Amniotic stem cell (primary cell): ENCODE results near the gene C19orf12.

ENCODE experiments used
- DNase-seq: peaks from one replicate; lab custom pipeline; 2025; lab: John Stamatoyannopoulos, UW

Gene C19orf12

DNA sequence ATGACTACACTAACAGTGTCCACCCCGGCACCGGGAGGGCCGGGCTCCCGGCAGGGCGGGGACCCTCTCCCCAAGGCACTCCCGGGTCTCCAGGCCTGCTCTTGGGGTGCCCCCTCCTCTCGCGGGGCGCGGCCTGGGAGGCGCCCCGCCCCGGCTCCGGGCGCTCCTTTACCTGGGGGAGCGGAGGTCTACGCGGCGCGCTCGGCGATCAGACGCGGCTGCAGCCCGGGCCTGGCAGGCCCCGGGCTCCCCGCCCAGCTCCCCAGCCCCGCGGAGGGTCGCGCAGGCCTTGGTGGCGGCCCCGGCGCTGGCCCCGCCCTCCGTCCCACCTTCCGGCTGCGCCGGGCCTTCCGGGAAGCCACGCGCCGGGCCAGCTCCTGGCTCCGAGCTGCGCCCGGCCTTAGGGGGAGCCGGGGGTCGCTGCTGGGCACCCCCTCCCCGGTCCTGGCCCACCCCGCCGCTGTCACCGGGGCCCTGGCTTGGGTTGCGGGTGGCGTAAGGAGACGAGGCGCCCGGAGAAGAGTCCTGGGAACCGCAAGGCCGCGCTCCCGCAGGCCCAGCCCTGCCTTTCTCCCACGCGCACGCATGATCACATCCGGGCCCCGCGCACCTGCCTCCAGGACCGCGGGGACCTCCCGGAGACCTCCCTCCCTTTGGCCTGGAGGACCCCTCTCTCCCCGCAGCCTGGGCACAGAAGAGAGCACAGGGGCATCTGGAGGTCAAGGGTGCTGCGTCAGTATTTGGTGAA lies at the start of gene C19orf12:
C19orf12 (minus strand) TSS at position 309 of the 748 bp plus-strand sequence. CDS start 6,848 bp downstream, outside the sequence.
- no peak for DNase-seq

DNA sequence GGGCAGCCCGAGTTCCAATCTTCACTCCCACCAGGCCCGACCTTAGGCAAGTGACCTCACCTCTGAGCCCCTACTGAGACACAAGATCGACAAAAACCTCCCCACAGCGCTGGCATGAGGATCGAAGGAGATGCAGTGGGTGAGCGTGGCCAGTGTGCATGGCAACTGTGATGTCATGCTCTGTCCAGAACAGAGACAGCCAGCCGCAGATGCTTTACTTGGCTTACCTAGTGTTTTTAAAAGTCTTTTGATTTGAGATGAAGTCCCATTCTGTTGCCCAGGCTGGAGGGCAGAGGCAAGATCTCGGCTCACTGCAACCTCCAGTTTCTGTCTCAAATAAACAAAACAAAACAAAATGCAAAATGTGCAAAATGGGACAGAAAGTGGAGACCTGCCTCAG lies 49.3 kb upstream of the C19orf12 start:
- DNase-seq = no peak

DNA sequence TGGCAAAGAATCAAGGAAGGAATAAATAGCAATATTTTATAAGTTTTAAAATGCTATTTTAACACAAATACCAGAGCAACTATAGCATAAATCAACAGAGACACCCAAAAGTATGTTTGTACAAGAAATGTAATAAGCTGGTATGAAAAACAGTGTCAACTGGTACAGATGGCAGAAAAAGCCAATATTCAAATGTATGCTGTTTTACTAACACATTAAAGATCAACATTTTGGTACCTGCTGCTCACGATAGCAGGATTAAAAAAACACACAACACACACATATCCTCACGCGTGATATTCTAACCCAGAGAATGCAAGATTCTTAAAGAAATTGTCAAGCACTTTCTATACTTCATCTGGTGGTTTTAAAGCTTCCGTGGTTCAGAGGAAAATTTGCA lies 48.1 kb upstream of the C19orf12 start:
- no peak for DNase-seq

DNA sequence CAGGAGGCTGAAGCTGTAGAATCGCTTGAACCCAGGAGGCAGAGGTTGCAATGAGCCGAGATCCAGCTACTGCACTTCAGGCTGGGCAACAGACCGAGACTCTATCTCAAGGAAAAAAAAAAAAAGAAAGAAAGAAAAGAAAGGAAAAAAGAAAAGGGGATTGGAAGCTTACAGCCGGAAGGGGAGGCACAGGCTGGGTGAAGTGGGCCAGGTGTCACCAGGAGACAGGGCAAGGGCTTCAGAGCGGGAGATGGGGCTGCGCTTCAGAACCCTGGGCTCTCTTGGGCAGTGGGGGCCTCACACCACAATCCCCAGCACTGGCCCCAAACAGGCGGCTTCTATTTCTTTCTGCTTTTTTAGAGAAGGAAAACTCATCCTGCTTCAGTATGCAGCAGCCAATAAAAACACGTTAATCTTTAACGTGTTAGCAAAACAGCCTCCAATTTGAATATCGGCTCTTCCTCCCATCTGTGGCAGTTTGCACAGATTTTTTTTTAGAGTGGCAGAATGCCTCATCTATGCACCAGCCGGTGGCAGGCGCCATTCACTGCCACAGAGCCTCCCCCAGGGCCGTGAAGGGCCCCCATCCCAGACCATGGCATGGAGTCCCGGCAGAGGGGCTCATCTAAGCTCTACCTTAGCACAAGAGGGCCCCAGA lies 46.6 kb upstream of the C19orf12 start:
- no peak for DNase-seq

DNA sequence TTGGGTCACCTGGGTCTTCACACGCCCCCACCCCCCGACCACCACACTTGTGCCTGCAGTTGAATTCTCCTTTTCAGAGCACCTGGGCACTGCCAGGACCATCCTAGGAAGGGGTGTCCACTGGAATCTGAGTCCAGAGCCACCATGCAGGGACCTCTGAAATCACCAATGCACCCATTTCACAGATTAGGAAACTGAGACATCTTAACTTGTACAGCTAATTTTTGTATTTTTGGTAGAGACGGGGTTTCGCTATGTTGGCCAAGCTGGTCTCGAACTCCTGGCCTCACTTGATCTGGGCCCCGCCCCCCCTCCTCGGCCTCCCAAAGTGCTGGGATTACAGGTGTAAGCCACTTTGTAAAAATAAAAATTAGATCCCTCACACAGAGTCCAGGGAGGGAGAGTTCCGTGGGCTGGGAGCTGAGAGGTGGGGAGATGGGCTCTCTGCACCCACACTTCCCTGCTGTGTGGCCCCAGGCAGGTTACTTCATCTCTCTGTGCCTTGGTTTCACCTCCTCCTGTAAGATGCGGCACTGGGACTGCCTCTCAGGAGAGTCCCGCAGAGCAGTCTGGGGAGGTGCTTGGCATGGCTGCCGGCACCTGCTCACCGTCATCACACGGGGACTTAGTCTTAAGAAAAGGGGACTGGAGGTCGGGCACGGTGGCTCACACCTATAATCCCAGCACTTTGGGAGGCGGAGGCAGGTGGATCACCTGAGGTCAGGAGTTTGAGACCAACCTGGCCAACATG lies 45.9 kb upstream of the C19orf12 start:
- DNase-seq = no peak

DNA sequence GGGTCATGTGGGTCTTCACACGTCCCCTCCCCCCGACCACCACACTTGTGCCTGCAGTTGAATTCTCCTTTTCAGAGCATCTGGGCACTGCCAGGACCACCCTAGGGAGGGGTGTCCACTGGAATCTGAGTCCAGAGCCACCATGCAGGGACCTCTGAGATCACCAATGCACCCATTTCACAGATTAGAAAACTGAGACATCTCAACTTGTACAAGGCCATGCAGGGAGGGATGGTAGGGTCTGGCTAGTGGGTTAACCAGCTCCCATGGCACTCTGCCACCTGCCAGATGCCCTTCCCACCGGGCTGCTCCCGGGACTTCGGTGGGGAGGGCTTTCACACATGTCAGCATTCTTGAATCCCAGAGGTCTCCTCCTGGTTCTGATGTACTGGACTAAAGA lies 44.3 kb upstream of the C19orf12 start:
- DNase-seq = no peak

DNA sequence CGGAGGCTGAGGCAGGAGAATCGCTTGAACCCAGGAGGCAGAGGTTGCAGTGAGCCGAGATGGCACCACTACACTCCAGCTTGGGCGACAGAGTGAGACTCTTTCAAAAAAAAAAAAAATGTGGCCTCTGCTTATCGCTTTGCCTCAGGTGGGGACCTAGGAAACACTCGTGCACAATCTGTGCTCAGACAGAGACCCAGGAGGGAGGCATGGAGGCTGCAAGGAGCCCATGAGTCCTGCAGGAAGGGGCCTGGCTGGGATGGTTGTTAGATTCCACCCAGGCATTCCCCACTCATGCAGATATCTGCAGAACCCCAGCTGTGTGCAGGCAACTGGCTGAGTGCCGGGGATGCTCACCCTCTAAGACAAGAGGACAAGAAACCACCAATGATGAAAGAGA lies 43.8 kb upstream of the C19orf12 start:
- no peak for DNase-seq

DNA sequence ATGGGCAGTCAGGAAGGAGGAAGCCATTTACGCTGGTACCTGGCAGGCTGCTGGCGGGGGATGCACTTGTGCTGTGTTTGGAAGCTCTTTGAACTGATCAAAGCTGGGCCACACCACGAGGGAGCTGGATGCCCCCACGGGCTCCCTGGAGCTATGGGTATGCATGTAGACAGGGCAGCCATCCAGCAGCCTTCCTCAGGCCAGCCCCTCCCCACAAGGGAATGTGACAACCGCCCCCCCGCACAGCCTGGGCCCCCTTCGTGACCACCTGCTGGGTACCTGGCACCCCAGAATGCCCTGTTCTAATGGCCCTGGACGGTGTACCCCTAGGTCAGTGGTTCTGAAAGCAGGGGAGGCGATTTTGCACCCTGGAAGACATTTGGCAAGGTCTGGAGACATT lies 42.5 kb upstream of the C19orf12 start:
- no peak for DNase-seq

DNA sequence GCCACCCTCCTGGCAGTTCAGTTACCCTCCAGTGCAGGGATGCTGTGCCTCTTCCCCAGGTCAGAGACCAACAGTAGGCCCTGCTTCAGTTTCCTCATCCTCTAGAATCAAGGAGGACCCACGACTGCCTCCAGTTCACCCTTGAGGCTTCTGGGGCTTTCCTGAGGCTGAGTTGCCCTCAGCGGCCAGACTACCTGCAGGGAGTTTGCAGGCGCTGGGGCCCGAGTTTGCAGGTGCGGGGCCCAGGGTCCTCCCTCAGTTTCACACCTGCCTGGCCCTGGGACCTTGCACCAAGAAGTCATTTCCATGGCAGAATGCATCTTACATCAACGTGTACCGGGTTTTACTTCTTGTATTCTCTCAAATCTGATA lies 38.9 kb upstream of the C19orf12 start:
- no peak for DNase-seq

DNA sequence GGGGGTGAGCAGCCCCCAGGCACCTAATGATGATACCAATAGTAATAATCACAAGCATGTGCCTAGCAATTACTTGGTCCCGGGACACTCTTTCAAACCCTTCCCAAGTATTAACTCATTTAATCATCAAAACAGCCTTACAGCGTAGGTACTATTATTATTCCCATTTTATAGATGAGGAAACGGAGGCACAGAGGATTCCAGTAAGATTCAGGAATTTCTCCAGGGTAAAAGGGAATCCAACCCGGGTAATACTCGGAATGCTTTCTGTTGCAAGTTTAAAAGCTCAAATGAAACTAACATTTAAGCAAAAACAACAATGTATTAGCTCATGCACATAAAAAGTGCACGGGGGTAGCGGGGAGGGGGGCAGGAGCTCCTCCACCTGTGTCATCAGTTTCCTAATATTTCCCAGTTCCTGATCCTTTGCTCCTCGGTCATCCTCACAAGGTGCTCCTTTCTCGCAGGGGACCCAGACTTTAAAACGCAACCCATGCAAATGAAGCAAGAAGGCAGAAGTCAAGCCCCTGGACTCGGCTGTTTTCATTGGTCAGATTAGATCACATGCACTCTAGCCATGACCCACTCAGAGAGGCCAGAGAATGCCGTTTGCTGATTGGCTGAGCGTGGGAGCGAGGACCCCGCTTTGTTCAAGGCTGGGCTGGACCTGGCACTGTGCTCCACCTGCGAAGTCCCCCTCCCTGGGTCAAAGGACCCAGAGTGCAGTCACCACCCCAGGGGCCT lies 38.3 kb upstream of the C19orf12 start:
- no peak for DNase-seq

DNA sequence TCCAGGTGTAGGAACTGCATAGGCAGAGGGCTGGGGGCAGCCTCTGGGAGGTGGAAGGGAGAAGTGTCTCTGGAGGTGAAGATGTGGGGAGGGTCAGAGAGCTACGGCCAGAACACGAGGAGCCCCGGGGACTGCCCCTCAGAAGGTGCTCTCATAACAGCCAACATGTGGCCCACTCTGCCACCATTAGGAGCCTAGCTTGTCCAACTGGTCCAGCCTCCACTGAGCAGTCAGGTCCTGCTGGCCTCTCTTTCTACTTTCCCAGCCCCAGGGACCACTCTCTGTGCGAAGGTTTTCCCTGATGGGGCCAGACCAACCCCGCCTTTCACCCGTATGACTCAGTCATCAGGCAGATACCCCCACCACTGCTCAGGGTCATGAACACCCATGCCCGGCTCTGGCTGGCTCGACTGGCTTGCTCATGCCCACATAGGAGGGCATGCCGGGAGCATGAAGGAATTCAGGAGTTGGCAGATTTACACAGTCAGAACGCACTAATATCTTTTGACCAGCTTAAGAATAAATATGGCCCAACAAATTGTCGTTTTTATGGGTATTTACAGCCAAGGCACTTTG lies 37.5 kb upstream of the C19orf12 start:
- DNase-seq = no peak

DNA sequence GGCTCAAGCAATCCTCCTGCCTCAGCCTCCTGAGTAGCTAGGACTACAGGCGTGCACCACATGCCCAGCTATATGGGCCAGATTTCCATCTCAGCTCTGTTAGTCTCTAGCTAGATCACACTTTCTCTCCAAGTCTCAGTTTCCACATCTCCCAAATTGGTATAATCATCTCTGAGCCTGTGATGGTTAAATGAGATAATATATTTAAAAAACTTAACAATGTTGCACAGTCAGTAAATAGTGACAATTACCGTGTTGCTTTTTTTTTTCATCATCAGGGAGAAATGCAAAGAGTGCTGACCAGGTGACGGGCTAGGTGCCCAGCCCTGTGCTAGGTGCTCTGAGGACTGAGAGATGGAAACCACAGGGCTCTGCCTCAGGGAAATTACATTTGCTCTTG lies 36.9 kb upstream of the C19orf12 start:
- DNase-seq = no peak

DNA sequence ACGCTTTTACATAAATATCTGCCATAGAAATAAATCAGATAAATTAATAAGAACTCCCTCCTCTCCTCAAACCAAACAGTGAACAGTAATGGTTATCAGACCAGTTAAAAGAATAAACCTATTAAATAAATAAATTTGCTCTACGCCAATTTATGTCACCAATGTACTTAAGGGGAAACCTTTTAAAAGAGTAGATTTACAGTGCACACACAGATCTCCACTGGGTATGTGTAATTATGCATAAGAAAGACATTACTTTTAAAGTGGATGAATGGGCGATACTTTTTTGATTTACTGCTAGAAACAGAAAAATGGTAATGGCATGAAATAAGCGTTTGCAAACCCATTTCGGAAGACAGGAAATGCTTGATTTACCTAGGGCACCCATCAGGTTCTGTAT lies 34.9 kb upstream of the C19orf12 start:
- DNase-seq = no peak

DNA sequence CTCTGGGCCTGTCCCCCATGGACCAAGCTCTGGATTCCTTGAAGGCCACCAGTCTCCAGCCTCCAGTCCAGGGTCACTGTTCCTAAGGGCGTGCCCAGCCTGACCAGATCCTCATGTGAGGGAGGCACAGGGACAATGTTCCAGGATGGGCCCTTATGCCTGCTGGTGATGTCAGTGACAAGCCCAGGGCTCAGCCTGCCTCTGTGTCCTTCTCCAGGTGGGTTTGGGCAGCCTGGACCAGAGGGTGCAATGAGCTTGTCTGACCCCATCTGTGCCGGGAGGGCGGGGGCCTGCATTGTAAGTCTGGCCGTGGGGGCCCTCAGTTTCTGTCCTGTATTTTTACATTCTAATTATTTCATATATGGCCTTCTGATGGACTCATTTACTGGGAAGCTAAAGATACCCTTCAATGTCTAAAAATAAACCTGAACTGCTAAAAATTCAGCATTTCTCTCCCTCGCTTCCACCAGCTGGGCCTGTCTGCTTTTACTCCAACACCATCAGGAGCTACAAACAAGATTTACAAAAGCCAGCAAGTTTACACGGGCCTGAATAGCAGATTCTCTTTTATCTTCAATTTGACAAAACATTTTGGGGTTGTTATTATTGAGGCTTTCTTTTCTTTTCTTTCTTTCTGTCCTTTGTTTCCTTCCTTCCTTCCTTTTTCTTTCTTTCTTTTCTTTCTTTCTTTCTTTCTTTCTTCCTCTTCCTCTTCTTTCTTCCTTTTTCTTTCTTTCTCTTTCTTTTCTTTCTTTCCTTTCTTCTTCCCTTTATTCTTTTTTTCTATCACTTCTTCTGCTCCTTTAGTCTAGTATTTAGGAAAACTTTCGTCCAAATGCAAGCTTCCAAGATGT lies 34.2 kb upstream of the C19orf12 start:
- DNase-seq = no peak

DNA sequence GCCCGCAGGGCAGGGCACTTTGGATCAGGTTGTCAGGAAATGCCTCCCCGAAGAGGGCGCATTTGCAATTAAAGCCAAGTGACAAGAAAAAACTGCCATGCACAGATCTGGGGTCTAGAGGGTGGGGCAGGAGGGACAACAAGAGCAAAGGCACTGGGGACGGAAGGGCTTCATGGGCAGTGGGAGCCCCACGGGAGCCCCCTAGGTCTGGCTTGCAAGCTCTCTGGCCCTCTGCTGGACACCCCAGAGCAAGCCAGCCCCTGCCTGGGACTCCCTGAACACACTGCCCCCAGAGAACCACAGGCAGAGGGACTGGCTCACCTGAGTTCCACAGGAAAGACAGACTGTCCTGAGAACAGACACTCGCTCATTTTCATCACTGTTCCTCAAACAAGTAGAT lies 30.2 kb upstream of the C19orf12 start:
- no peak for DNase-seq

DNA sequence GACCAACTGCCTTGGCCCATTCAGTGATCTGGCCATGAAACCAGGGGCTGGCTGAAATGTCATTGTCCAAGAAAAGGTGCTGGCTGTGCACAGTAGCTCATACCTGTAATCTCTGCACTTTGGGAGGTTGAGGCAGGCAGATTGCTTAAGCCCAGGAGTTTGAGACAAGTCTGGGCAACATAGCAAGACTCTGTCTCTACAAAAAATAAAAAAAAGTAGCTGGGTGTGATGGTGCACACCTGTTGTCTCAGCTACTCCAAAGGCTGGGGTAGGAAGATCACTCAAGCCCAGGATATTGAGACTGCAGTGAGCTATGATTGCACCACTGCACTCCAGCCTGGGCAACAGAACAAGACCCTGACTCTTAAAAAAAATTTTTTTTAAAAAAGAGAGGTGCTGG lies 28.6 kb upstream of the C19orf12 start:
- DNase-seq = no peak

DNA sequence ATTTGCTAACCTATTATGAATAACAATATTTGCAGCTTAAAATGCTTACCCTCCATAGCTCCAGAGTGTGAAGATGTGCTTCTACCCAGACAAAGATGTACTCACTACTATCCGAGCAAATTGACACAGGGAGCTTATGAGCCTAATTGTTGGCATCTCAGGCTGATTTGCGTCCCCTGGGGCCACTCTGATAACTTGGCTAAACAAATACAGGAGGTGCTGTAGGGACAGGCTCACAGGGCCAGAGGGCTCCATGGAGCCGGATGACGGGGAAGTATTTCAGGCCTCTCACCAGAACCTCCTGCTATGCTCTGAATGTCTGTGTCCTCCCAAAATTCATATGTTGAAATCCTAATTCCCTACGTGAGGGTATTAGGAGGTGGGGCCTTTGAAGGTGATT lies 26.7 kb upstream of the C19orf12 start:
- DNase-seq = no peak

DNA sequence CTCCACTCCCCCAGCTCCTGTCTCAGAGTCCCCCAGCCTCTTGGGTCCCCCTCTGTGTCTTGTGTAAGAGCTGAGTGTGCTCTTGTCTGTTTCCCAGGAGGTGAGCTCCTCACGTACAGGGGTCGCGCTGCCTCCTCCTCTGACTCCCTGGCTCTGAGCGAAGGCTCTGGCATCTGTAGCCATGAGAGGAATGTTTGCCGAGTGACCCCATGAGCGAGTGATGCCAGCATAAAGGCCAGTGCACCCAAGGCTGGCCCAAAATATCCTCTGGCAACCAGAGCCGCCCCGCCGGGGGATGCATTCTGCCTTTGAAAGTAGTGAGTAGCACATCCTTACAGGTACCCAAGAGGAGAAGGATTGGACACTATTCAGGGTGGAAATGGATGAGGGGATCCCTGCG lies 26.2 kb upstream of the C19orf12 start:
- no peak for DNase-seq

DNA sequence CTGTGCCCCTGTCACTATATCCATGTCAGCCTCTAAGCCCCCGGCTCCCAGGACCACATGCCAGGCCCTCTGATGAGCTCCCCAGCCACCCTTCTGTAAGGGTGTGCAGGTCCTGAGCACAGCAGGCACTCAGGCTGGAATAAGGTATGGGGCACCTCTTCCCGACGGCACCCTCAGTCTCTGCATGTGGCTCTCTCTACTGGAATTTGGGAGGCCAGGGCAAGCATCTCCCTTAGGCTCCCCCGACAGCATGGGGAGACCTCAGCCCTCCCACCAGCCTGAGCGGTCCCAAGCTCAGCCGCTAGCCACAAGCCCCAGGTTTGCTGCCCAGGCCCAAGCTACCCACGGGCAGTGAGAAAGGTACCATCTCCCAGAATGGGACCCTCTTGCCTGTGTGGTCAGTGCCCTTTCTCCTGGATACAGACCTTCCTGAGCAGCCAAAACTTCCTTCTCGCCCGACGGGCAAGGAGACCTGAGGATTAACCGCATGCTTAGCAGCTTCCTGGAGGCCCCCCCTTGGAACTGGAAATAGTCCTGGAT lies 22.5 kb upstream of the C19orf12 start:
- DNase-seq = no peak

DNA sequence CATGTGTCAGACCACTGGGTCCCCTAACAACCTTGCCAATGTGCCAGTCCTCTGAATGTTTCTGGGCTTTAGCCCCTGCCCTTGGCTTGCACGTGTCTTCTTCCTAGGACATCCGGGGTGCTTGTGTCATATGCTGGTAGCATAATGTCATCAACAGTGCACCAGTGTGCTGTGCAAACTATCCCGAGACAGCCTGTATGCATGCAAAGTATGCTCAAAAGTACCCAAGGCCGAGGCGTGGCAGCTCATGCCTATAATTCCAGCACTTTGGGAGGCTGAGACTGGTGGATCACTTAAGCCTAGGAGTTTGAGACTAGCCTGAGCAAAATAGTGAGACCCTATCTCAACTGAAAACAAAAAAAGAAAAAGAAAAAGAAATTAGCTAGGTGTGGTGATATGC lies 20.8 kb upstream of the C19orf12 start:
- DNase-seq = no peak

DNA sequence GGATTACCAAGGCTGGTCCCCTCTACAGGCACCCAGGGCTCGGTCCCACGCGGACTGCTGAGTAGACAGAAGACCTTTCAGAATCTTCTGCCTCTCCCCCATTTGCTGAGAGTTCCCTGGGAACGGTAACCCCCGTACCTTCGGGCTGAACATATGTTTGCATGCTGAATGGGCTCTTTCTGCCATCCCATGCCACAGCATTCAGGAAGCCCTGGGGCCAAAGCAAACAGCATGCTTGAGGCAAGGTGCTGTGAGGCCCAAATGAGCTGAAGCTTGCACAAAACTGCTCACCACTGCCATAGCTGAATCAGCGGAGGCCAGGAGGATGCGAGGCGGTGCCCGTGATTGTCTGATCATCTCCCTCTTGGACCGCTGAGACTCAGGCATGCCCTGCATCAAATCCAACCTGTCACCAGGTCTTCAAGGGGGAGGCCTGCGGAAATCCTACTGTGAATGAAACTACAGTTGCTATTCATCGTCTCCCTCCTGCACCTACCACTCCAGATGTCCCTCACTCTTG lies 16.3 kb upstream of the C19orf12 start:
- no peak for DNase-seq
